GM12892 (cell line): ENCODE results near the gene COQ6.

ENCODE experiments used
- POLR2A ChIP-seq: IDR thresholded peaks from 2 replicates; pipeline ENCODE4 v1.6.1; 2011; ENCODE audit warnings: low read depth, low read length, control low read depth
- TAF1 ChIP-seq: IDR thresholded peaks from 2 replicates; pipeline ENCODE4 v1.6.1; 2011; ENCODE audit warnings: low read depth, mild to moderate bottlenecking, control low read depth, low read length, borderline replicate concordance

- TF ChIP-seq TAF1: no peak
- no peak for TF ChIP-seq POLR2A
These were observed 46.6 kb downstream of the COQ6 start for GRCh38 chr14:73996731-73997107.
